Left lung (tissue), 10 donors: ENCODE data around the gene COPZ1. TPM values are rescaled to one million over a fixed set of nuclear protein-coding genes. Genes with fewer than 3 reads are reported as not detected.
"Not testable (repeated sequence)": the region's sequence is repeated elsewhere in the genome, so short reads cannot be mapped to it uniquely, and the experiment has no call there.

ENCODE experiments used
- ATAC-seq: fragments of 200-7000 bp; cut with Tn5 transposase; one replicate; pipeline ENCODE4 v1.9.1; 2020; ENCODE audit warnings: moderate library complexity
- DNase-seq, 4 donors: peaks; one replicate each; pipeline ENCODE4 v3.0.0-alpha.2; 2013 to 2020
- H3K27ac ChIP-seq, 2 donors: fragments of 200-600 bp; sonication (generic) in 1 of 2; one replicate each; pipeline versions ENCODE4 v1.5.0 to v1.8.0; 2020 to 2021
- H3K27me3 ChIP-seq, 2 donors: fragments of 200-600 bp; sonication (generic) in 1 of 2; one replicate each; pipeline versions ENCODE4 v1.5.0 to v1.8.0; 2020 to 2021
- H3K36me3 ChIP-seq, 2 donors: fragments of 200-600 bp; sonication (generic) in 1 of 2; one replicate each; pipeline versions ENCODE4 v1.5.0 to v1.8.0; 2020 to 2021
- H3K4me1 ChIP-seq, 2 donors: fragments of 200-600 bp; one replicate each; pipeline ENCODE4 v1.8.0; 2021
- H3K4me3 ChIP-seq, 2 donors: fragments of 200-600 bp; sonication (generic) in 1 of 2; one replicate each; pipeline versions ENCODE4 v1.5.0 to v1.8.0; 2020 to 2021; ENCODE audit warnings: mild to moderate bottlenecking in 1 of 2
- H3K9me3 ChIP-seq, 2 donors: fragments of 200-600 bp; sonication (generic) in 1 of 2; one replicate each; pipeline versions ENCODE4 v1.5.0 to v1.8.0; 2020 to 2021
- CTCF ChIP-seq, 2 donors: fragments of 200-600 bp; sonication (generic) in 1 of 2; IDR thresholded peaks; one replicate each; pipeline versions ENCODE4 v1.5.0 to v1.8.0; 2021; ENCODE audit warnings: antibody characterized with exemption in 2 of 2
- intact Hi-C, 2 donors: fragments of 100-400 bp; cut with DNase I; formaldehyde crosslinking; loops; one replicate each; pipeline versions ENCODE4 v1.11.2 to v1.14.2; 2022
- polyA plus RNA-seq, 6 donors: library from polyadenylated mRNA; unstranded; fragments of 120-200 nt; gene quantifications; one replicate each; pipeline ENCODE4 v1.2.1, GENCODE V29; 2013; ENCODE audit not compliant: insufficient read length in 6 of 6
- total RNA-seq, 2 donors: library from RNA; stranded (reverse); fragmentation: NEBNext Ultra II Directional; extraction: Animal tissue kit (Norgen Biotek cat#: 25700); gene quantifications; one replicate each; pipeline ENCODE4 v1.2.1, GENCODE V29; 2021
- donor health status: DM: no; HTN: yes; CAD: no.
- donor health status: DM: no; HTN: no; CAD: no.

The COPZ1 gene
- total and polyA plus RNA-seq, 8 donors = 157 to 232 (median 211) TPM

- Histone ChIP-seq H3K27me3 (no peaks in the 10 kb centered on the region), H3K36me3 (peaks cover 13 to 66% of the 10 kb centered on the region in 2 donors), H3K9me3 (no peaks in the 10 kb centered on the region), H3K27ac (peak overlapping the region in 1 of 2 donors; percentile 5), H3K4me3 (peak overlapping the region in 1 of 2 donors; percentile 90), H3K4me1 (peaks cover 38 to 76% of the 10 kb centered on the region in 2 donors)
- ATAC-seq (no peak), DNase-seq (no peak)
- intact Hi-C loops = loop anchor here in 1 of 2 donors (5.0 kb wide), 1 partner anchor 39 kb away; no protein-coding TSS in a partner anchor
- no peak for TF ChIP-seq CTCF (IDR thresholded peaks at IDR 0.05)
Measured at GRCh38 chr12:54282949-54283593, 41.9 kb upstream of the COPZ1 start.

GRCh38 chr12:54284070-54284780 is 40.7 kb upstream of the COPZ1 start:
- not testable (repeated sequence) for H3K9me3 ChIP-seq, H3K27ac ChIP-seq, DNase-seq, ATAC-seq, H3K27me3 ChIP-seq
- intact Hi-C loops = loop anchor here in 1 of 2 donors (5.0 kb wide), 1 partner anchor 38 kb away; no protein-coding TSS in a partner anchor
- Histone ChIP-seq H3K4me3 (peak overlapping the region in 1 of 2 donors; percentile 90), H3K4me1 (peaks cover 31 to 75% of the 10 kb centered on the region in 2 donors), H3K36me3 (peaks cover 13 to 74% of the 10 kb centered on the region in 2 donors)

- H3K27me3 ChIP-seq = no peaks in the 10 kb centered on the region
- intact Hi-C loops = no loop called here
- peak overlapping the region in 1 of 2 donors; percentile 90 for H3K4me3 ChIP-seq
- TF ChIP-seq CTCF (IDR thresholded peaks at IDR 0.05) = no peak
- peaks cover 13 to 80% of the 10 kb centered on the region in 2 donors for H3K36me3 ChIP-seq
- no peak for ATAC-seq
- H3K4me1 ChIP-seq = peaks cover 31 to 83% of the 10 kb centered on the region in 2 donors
- H3K9me3 ChIP-seq = no peaks in the 10 kb centered on the region
- no peak for DNase-seq
- no peak overlapping the region for H3K27ac ChIP-seq
Measured at GRCh38 chr12:54285150-54286041, 39.5 kb upstream of the COPZ1 start.

GRCh38 chr12:54286042-54287030 is 38.6 kb upstream of the COPZ1 start:
- no peaks in the 10 kb centered on the region for H3K9me3 ChIP-seq
- peaks cover 13 to 90% of the 10 kb centered on the region in 2 donors for H3K36me3 ChIP-seq
- no peak for TF ChIP-seq CTCF (IDR thresholded peaks at IDR 0.05)
- intact Hi-C loops = no loop called here
- H3K4me1 ChIP-seq = peaks cover 31 to 85% of the 10 kb centered on the region in 2 donors
- ATAC-seq (peak; percentile 64), DNase-seq (no peak)
- H3K27me3 ChIP-seq = no peaks in the 10 kb centered on the region
- peak overlapping the region; percentile 19 to 37 for H3K27ac ChIP-seq
- peak overlapping the region in 1 of 2 donors; percentile 9 for H3K4me3 ChIP-seq
